BLaER1 (cell line): ENCODE data around the gene ZSCAN10.
"Not testable (repeated sequence)": the region's sequence is repeated elsewhere in the genome, so short reads cannot be mapped to it uniquely, and the experiment has no call there.

ENCODE experiments used
- H3K27ac ChIP-seq: shearing (Covaris generic); formaldehyde crosslinking; 2 replicates; pipeline ENCODE4 v1.8.1; 2022
- H3K27me3 ChIP-seq: shearing (Covaris generic); formaldehyde crosslinking; 2 replicates; pipeline ENCODE4 v1.8.1; 2022
- H3K36me3 ChIP-seq: shearing (Covaris generic); formaldehyde crosslinking; 2 replicates; pipeline ENCODE4 v1.8.1; 2022
- H3K4me1 ChIP-seq: shearing (Covaris generic); formaldehyde crosslinking; 2 replicates; pipeline ENCODE4 v1.8.1; 2022
- H3K4me2 ChIP-seq: shearing (Covaris generic); formaldehyde crosslinking; 2 replicates; pipeline ENCODE4 v1.8.1; 2022
- H3K4me3 ChIP-seq: shearing (Covaris generic); formaldehyde crosslinking; 2 replicates; pipeline ENCODE4 v1.8.1; 2022
- H3K9ac ChIP-seq: shearing (Covaris generic); formaldehyde crosslinking; 2 replicates; pipeline ENCODE4 v1.8.1; 2022
- H3K9me3 ChIP-seq: shearing (Covaris generic); formaldehyde crosslinking; 2 replicates; pipeline ENCODE4 v1.8.1; 2022
- H4K20me1 ChIP-seq: shearing (Covaris generic); formaldehyde crosslinking; 2 replicates; pipeline ENCODE4 v1.8.1; 2022
- Cebpa-rat ChIP-seq: shearing (Covaris generic); IDR thresholded peaks from 2 replicates; pipeline ENCODE4 v1.8.1; 2022

Gene ZSCAN10

GRCh38 chr16:3143189-3143588 lies 44.1 kb upstream of the ZSCAN10 start:
- no peak for TF ChIP-seq Cebpa-rat
- peaks cover under 1% of the 10 kb centered on the region; the same call in 1 of the 2 replicates for H3K27me3 ChIP-seq
- no peak overlapping the region for H3K27ac ChIP-seq
- no peak overlapping the region for H3K4me2 ChIP-seq
- H3K4me3 ChIP-seq: no peak overlapping the region
- peaks cover 31% of the 10 kb centered on the region for H3K4me1 ChIP-seq
- peaks cover 41% of the 10 kb centered on the region for H3K36me3 ChIP-seq
- no peaks in the 10 kb centered on the region for H3K9me3 ChIP-seq
- H4K20me1 ChIP-seq: peaks cover 11% of the 10 kb centered on the region; the same call in 1 of the 2 replicates
- no peak overlapping the region; the same call in 1 of the 2 replicates for H3K9ac ChIP-seq

DNA sequence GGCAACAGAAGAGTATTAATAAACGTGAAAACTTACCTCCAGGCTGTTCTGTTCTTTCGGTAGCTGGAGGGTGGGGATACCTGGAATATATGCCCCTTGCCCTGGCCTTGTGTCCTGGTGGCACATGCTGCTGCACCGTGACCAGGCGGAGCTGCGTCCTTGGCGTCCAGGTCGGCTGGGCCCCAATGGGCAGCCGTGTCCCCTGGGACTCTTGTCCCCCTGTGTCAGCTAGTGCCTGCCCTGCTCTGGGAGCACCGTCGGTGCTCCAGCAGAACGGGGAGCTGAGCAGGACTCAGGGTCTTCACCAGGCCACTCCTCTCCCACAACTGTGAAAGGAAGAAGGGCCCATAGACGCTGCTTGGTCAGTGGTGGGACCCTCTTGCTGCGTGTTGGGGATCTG lies 43.7 kb upstream of the ZSCAN10 start:
- Histone ChIP-seq H3K4me1 (peaks cover 35% of the 10 kb centered on the region), H4K20me1 (peaks cover 16% of the 10 kb centered on the region; the same call in 1 of the 2 replicates), H3K27me3 (no peaks in the 10 kb centered on the region), H3K27ac (no peak overlapping the region), H3K4me3 (no peak overlapping the region), H3K4me2 (no peak overlapping the region), H3K36me3 (peaks cover 41% of the 10 kb centered on the region), H3K9me3 (no peaks in the 10 kb centered on the region), H3K9ac (no peak overlapping the region)
- no peak for TF ChIP-seq Cebpa-rat

DNA sequence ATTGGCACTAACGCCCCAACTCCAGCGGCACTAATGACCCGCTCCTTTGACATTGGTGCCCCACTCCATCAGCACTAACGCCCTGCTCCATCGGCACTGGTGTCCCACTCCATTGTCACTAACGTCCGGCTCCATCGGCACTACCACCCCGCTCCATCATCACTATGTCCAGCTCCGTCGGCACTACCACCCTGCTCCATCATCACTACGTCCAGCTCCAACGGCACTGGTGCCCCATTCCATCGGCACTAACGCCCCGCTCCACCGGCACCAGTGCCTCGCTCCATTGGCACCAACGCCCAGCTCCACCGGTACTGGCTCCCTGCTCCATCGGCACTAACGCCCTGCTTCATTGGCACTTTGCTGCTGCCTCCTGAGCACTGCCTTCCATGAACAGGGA lies 43.2 kb upstream of the ZSCAN10 start:
- Histone ChIP-seq H4K20me1 (peaks cover 20% of the 10 kb centered on the region; the same call in 1 of the 2 replicates), H3K4me3 (no peak overlapping the region), H3K27me3 (no peaks in the 10 kb centered on the region), H3K9ac (no peak overlapping the region), H3K27ac (no peak overlapping the region), H3K4me2 (no peak overlapping the region), H3K4me1 (peaks cover 40% of the 10 kb centered on the region), H3K36me3 (peaks cover 45% of the 10 kb centered on the region), H3K9me3 (no peaks in the 10 kb centered on the region)
- no peak for TF ChIP-seq Cebpa-rat

GRCh38 chr16:3141781-3142311 lies 42.8 kb upstream of the ZSCAN10 start:
- TF ChIP-seq Cebpa-rat: no peak
- no peaks in the 10 kb centered on the region for H3K27me3 ChIP-seq
- H3K27ac ChIP-seq: no peak overlapping the region
- H3K4me3 ChIP-seq: no peak overlapping the region
- no peak overlapping the region for H3K9ac ChIP-seq
- H3K9me3 ChIP-seq: no peaks in the 10 kb centered on the region
- no peak overlapping the region for H3K4me2 ChIP-seq
- peaks cover 48% of the 10 kb centered on the region for H3K36me3 ChIP-seq
- peaks cover 45% of the 10 kb centered on the region for H3K4me1 ChIP-seq
- H4K20me1 ChIP-seq: peaks cover 23% of the 10 kb centered on the region; the same call in 1 of the 2 replicates

DNA sequence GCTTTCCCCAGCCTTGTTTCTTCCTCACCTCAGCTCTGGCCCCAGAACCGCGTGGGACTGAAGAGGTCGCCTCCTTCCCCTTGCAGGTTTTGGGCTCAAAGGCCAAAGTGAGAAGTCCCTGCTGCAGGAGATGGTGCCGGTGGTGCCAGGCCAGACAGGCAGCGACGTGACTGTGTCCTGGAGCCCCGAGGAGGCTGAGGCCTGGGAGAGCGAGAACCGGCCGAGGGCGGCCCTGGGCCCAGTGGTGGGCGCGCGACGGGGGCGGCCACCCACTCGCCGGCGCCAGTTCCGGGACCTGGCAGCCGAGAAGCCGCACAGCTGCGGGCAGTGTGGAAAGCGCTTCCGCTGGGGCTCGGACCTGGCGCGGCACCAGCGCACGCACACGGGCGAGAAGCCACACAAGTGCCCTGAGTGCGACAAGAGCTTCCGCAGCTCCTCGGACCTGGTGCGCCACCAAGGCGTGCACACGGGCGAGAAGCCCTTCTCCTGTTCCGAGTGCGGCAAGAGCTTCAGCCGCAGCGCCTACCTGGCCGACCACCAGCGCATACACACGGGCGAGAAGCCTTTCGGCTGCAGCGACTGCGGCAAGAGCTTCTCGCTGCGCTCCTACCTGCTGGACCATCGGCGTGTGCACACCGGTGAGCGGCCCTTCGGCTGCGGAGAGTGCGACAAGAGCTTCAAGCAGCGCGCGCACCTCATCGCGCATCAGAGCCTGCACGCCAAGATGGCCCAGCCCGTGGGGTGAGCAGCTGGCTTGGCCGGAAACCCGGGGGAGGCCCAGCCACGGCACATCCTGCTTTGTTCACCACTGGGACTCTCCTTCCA lies 41.7 kb upstream of the ZSCAN10 start:
- no peaks in the 10 kb centered on the region for H3K9me3 ChIP-seq
- H3K4me3 ChIP-seq: no peak overlapping the region
- peaks cover 55% of the 10 kb centered on the region for H3K4me1 ChIP-seq
- H4K20me1 ChIP-seq: peaks cover 23% of the 10 kb centered on the region; the same call in 1 of the 2 replicates
- no peaks in the 10 kb centered on the region for H3K27me3 ChIP-seq
- no peak for TF ChIP-seq Cebpa-rat
- H3K9ac ChIP-seq: no peak overlapping the region
- peaks cover 48% of the 10 kb centered on the region for H3K36me3 ChIP-seq
- H3K4me2 ChIP-seq: no peak overlapping the region
- H3K27ac ChIP-seq: no peak overlapping the region

GRCh38 chr16:3139561-3139960 lies 40.5 kb upstream of the ZSCAN10 start:
- not testable (repeated sequence) for H3K4me2 ChIP-seq, H3K9me3 ChIP-seq, H3K9ac ChIP-seq, H3K27ac ChIP-seq, H3K4me3 ChIP-seq, H3K27me3 ChIP-seq
- peaks cover 53% of the 10 kb centered on the region for H3K4me1 ChIP-seq
- H3K36me3 ChIP-seq: peaks cover 48% of the 10 kb centered on the region
- H4K20me1 ChIP-seq: peaks cover 23% of the 10 kb centered on the region; the same call in 1 of the 2 replicates

DNA sequence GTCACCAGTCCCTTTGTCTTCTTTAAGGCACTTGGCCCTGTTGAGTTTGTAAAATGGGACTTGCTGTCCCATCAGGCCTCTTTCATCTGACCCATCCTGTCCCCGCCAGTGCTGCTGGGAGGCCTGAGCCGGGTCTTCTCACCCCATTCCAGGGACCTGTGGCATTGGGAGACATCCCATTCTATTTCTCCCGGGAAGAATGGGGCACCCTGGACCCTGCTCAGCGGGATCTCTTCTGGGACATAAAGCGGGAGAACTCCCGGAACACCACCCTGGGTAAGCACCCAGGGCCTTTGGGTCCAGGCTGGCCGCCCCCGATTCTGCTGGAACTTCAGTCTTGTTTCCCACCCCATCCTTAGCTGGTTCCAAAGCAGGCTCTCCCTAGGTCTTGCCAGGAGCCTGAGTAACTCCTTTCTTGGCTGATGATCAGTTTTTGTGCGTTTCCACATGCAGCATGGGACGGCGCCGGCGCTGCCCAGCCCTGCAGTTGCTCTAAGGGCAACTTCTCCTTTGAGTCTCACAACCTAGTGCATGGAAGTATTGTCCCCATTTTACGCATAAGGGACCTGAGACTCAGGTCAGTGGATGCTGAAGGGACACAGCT lies 39.8 kb upstream of the ZSCAN10 start:
- no peak for TF ChIP-seq Cebpa-rat
- Histone ChIP-seq H3K27ac (0 out of 2 replicates have a peak overlapping the region, but pooled peaks have one; percentile 3), H3K36me3 (peaks cover 48% of the 10 kb centered on the region), H3K4me3 (no peak overlapping the region), H3K27me3 (no peaks in the 10 kb centered on the region), H3K9me3 (no peaks in the 10 kb centered on the region), H4K20me1 (peaks cover 29% of the 10 kb centered on the region; the same call in 1 of the 2 replicates), H3K4me2 (peak overlapping the region; percentile 79), H3K9ac (no peak overlapping the region; the same call in 1 of the 2 replicates), H3K4me1 (peaks cover 47% of the 10 kb centered on the region)

DNA sequence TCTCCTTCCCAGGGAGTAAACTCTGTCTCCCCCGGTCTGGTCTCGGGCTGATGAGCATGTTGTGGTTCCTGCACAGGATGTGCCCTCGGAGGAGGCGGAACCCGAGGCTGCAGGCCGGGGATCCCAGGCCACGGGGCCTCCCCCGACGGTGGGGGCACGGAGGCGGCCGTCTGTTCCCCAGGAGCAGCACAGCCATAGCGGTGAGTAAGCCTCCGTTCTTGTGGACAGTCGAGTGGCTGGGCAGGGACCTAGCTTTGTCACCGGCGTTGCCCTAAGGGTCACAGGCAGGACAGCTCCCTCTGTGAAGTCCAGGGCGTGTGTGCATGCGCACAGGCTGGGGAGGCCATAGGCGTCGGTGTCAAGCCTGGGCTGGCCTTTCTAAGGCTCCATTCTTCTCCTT lies 39.2 kb upstream of the ZSCAN10 start:
- Histone ChIP-seq H3K9me3 (no peaks in the 10 kb centered on the region), H3K36me3 (peaks cover 48% of the 10 kb centered on the region), H3K27ac (0 out of 2 replicates have a peak overlapping the region, but pooled peaks have one; percentile 3), H3K4me1 (peaks cover 47% of the 10 kb centered on the region), H3K4me2 (peak overlapping the region; percentile 79), H3K27me3 (no peaks in the 10 kb centered on the region), H3K4me3 (no peak overlapping the region), H3K9ac (peak overlapping the region; percentile 24; the same call in 1 of the 2 replicates), H4K20me1 (peaks cover 33% of the 10 kb centered on the region; the same call in 1 of the 2 replicates)
- no peak for TF ChIP-seq Cebpa-rat

DNA sequence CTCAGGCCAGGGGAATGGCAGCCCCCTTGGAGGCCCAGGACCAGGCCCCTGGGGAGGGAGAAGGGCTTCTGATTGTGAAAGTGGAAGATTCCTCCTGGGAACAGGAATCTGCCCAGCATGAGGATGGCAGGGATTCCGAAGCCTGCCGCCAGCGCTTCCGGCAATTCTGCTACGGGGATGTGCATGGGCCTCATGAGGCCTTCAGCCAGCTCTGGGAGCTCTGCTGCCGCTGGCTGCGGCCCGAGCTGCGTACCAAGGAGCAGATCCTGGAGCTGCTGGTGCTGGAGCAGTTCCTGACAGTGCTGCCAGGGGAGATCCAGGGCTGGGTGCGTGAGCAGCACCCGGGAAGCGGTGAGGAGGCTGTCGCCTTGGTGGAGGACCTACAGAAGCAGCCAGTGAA lies 38.2 kb upstream of the ZSCAN10 start:
- H3K36me3 ChIP-seq: peaks cover 40% of the 10 kb centered on the region
- H3K9ac ChIP-seq: no peak overlapping the region
- TF ChIP-seq Cebpa-rat: no peak
- H3K9me3 ChIP-seq: no peaks in the 10 kb centered on the region
- H3K4me3 ChIP-seq: no peak overlapping the region
- H4K20me1 ChIP-seq: peaks cover 44% of the 10 kb centered on the region
- peaks cover 53% of the 10 kb centered on the region for H3K4me1 ChIP-seq
- peak overlapping the region; percentile 79; the same call in 1 of the 2 replicates for H3K4me2 ChIP-seq
- H3K27ac ChIP-seq: no peak overlapping the region; the same call in 1 of the 2 replicates
- no peaks in the 10 kb centered on the region for H3K27me3 ChIP-seq
